Central memory CD8-positive, alpha-beta T cell (primary cell): Measurements from ENCODE around the gene MAP1LC3B.
A peak's percentile ranks its signal among the peaks of the same experiment; 100 is the strongest.

Source experiments
- ATAC-seq: fragments of 150-1000 bp; cut with Tn5 transposase; replicated peaks from 2 replicates; pipeline ENCODE4 v1.10.0; 2022; ENCODE audit warnings: mild to moderate bottlenecking, moderate FRiP score, moderate number of reproducible peaks; ENCODE audit not compliant: poor library complexity, severe bottlenecking; ENCODE audit errors: extremely low read depth
- DNase-seq, 2 donors: peaks; one replicate each; pipeline ENCODE4 v3.0.0; 2021; ENCODE audit warnings: low spot score in 2 of 2
- H3K27ac Mint-ChIP-seq: one replicate; pipeline ENCODE4 v1.8.0; 2022; ENCODE audit warnings: low read depth, mild to moderate bottlenecking, moderate library complexity, mixed read lengths
- H3K27me3 Mint-ChIP-seq: one replicate; pipeline ENCODE4 v1.8.0; 2022; ENCODE audit warnings: mixed read lengths
- H3K36me3 Mint-ChIP-seq: one replicate; pipeline ENCODE4 v1.8.0; 2022; ENCODE audit warnings: mild to moderate bottlenecking, moderate library complexity, mixed read lengths; ENCODE audit not compliant: insufficient read depth
- H3K4me1 Mint-ChIP-seq: one replicate; pipeline ENCODE4 v1.8.0; 2022; ENCODE audit warnings: mixed read lengths
- H3K4me3 Mint-ChIP-seq: one replicate; pipeline ENCODE4 v1.8.0; 2022; ENCODE audit warnings: mild to moderate bottlenecking, moderate library complexity, mixed read lengths
- H3K9me3 Mint-ChIP-seq: one replicate; pipeline ENCODE4 v1.8.0; 2022; ENCODE audit warnings: mixed read lengths

The MAP1LC3B gene

DNA sequence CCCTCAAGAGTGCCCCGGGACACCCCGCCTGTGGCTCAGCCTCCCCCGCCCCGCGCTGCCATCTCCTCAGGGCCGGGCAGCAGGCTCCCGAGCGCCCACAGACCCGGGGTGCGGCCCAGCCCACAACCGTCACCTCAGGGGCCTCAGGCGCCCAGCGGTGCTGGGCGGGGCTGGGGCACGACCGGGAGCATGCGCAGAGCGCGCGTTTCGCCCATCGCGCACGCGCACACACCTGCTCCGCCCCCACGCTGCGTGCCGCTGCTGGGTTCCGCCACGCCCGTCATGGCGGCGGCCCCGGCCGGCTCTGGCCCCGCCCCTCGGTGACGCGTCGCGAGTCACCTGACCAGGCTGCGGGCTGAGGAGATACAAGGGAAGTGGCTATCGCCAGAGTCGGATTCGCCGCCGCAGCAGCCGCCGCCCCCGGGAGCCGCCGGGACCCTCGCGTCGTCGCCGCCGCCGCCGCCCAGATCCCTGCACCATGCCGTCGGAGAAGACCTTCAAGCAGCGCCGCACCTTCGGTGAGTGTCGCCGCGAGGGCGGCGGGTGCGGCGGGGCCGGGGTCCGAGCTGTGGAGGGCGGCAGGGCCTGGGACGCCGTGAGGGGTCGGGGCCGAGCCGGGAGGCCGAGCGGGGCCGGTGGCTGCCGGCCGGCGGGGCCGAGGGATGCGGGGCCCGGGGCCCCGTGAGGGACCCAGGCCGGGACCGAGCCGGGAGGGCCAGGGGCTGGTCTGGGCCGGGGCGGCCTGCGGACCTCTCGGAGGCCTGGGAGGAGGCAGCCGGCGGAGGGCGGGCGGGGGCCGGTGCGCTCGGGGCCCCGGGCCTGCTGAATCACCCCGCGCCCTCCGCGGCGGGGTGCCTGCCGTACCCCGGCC is at the start of gene MAP1LC3B:
MAP1LC3B (plus strand) TSS at position 387 of the 871 bp plus-strand sequence; CDS start at position 479, 92 bp downstream.
- ATAC-seq (peak; percentile 59), DNase-seq (peak; percentile 98 to 99)
- Mint-ChIP-seq H3K9me3 (no peaks in the 10 kb centered on the region), H3K4me3 (peak within 1 kb of the TSS; percentile 84), H3K27me3 (no peaks in the 10 kb centered on the region), H3K36me3 (peaks cover 29% of the 10 kb centered on the region), H3K27ac (peak within 1 kb of the TSS; percentile 89), H3K4me1 (peaks cover 52% of the 10 kb centered on the region)

DNA sequence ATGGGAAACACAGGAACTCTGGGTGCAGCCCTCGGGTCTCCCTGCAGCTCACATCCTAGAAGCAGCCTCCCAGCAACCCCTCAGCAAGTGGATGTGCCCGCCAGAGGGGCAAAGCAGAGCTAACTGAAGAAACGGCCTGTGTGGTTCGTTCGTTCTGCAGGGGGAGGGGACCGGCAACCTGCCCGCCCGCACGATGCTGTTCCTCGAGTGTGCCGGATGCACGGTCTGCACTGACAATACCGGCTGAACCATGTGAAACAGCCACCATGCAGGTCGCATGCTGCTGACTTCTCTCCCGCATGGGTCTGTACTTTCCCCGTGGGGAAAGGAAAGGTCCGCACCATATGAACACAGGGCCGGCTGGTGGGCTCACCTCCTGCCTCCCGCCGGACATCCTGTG is 49.6 kb upstream of the MAP1LC3B start:
- Mint-ChIP-seq H3K27ac (no peak overlapping the region), H3K36me3 (peaks cover 38% of the 10 kb centered on the region), H3K9me3 (no peaks in the 10 kb centered on the region), H3K4me3 (no peak overlapping the region), H3K27me3 (no peaks in the 10 kb centered on the region), H3K4me1 (peaks cover 16% of the 10 kb centered on the region)
- DNase-seq (no peak), ATAC-seq (no peak)

DNA sequence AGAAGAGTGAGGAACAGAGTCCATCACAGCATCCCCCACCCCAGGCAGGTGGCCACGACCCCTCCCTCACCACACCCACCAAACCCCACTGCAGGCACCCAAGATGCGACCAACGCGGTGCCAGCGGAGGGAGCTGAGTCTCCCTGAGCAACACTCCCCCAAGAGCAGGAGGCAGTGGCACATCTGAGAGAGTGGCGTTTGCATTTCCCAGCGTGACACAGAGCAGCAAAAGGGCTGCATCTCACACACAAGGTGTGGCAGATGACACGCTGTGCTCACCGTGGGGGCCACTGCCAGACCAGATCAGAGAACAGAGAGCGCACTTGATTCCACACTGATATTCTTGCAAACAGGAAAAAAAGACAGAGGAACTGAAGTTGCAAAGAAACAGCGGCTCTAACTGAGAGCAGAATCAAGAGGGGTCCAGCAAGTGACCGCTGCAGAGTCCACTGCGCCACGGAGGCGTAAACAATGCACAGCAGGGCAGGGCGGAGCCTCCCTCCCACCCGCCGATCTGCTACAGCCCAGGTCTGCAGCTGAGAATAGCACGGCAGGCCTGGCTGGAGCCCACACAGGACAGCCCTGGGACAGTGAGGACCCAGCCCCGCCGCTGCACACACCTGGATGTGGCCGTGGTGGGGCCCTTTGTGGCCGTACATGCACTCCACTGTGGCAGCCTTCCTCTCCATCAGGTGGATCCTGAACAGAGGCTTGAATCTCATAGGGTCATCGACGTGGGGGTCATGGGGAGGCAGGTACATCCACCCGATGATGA is 49.0 kb upstream of the MAP1LC3B start:
- H3K4me1 Mint-ChIP-seq: peaks cover 16% of the 10 kb centered on the region
- H3K27ac Mint-ChIP-seq: peak overlapping the region; percentile 78
- DNase-seq (no peak), ATAC-seq (no peak)
- H3K36me3 Mint-ChIP-seq: peaks cover 40% of the 10 kb centered on the region
- no peak overlapping the region for H3K4me3 Mint-ChIP-seq
- no peaks in the 10 kb centered on the region for H3K27me3 Mint-ChIP-seq
- H3K9me3 Mint-ChIP-seq: no peaks in the 10 kb centered on the region

DNA sequence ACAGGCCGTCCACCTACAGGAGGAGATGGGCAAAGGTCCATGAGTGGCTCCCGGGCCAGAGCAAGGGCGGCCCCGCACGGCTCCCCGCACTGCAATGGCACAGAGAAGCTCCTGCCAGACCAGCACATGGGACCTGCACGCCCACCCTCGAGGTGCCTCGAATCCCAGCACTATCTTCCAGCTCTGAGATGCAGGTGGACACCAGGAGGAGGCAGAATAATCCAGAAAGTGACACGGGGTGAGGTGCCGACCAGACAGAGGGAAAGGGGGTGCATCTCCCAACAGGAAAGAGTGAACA is 48.4 kb upstream of the MAP1LC3B start:
- Mint-ChIP-seq H3K36me3 (peaks cover 41% of the 10 kb centered on the region), H3K4me3 (no peak overlapping the region), H3K27me3 (no peaks in the 10 kb centered on the region), H3K4me1 (peaks cover 17% of the 10 kb centered on the region), H3K9me3 (no peaks in the 10 kb centered on the region), H3K27ac (peak overlapping the region; percentile 44)
- no peak for ATAC-seq
- DNase-seq: no peak

DNA sequence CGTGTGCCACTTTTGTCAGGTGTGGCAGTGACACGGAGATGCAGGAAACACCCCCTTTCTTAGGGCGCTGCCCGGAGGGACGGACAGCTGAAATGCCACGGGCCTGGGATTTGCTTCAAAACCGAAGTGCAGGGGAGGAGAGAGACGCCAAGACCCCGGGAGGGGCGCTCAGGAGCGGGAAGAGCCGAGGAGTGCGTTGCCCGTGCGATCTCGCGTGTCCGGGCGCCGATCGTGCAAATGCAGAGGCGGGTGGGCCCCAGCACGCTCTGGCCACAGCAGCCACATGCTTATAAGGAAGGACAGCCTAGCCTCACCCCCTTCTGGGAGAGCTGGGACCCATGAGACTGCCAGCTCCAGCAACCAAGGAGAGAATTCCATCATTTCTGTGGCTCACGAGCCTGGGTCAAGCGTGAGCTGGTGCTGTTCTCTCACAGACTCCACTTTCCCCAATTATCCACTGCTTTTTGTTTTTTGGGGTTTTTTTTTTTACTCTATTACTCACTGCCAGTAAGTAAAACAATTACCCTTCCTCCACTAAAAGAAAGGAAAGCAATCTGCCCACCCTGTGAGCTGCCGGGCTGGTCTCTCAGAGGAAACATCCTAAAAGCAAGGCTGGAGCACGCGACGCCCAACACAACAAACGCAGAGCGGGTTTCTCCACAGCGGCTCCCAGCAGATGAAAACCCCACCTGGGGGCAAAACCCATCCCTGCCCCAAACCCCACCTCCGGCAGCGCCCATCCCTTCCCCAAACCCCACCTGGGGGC is 47.8 kb upstream of the MAP1LC3B start:
- H3K4me3 Mint-ChIP-seq: peak overlapping the region; percentile 69
- DNase-seq: no peak
- H3K27me3 Mint-ChIP-seq: no peaks in the 10 kb centered on the region
- H3K4me1 Mint-ChIP-seq: peaks cover 22% of the 10 kb centered on the region
- peak overlapping the region; percentile 44 for H3K27ac Mint-ChIP-seq
- H3K36me3 Mint-ChIP-seq: peaks cover 38% of the 10 kb centered on the region
- ATAC-seq: no peak
- no peaks in the 10 kb centered on the region for H3K9me3 Mint-ChIP-seq

DNA sequence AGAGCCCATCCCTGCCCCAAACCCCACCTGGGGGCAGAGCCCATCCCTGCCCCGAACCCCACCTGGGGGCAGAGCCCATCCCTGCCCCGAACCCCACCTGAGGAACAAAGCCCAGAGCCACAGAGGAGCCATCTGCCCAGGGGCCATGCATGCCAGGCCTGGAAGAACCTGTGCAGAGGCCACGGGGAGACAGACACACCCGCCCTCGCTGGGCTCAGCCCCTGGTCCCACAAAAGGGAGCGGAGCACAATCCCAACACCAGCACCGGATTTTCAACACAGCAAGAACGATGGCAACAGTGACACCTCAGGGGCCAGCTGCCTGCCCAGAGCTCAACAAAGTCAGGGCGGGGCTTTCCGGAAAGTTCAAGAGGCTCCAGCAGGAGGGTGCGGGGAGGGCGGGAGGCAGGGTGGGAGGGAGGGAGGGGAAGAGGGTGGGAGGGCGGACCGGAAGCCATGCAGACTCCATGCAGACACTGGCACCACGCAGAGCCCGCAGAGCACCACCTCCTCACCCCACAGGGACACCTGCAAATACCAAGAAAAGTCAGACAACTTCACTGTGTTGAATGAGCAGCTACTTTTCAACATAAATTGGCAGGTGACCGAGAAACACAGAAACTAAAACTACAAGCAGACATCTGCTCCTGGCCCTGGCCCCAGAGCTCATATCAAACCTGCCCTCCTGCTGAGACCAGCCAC is 47.1 kb upstream of the MAP1LC3B start:
- Mint-ChIP-seq H3K27ac (peak overlapping the region; percentile 95), H3K9me3 (no peaks in the 10 kb centered on the region), H3K4me1 (peaks cover 26% of the 10 kb centered on the region), H3K4me3 (peak overlapping the region; percentile 69), H3K27me3 (no peaks in the 10 kb centered on the region), H3K36me3 (peaks cover 37% of the 10 kb centered on the region)
- DNase-seq (peak in 1 of 2 donors; percentile 32), ATAC-seq (peak; percentile 88)

DNA sequence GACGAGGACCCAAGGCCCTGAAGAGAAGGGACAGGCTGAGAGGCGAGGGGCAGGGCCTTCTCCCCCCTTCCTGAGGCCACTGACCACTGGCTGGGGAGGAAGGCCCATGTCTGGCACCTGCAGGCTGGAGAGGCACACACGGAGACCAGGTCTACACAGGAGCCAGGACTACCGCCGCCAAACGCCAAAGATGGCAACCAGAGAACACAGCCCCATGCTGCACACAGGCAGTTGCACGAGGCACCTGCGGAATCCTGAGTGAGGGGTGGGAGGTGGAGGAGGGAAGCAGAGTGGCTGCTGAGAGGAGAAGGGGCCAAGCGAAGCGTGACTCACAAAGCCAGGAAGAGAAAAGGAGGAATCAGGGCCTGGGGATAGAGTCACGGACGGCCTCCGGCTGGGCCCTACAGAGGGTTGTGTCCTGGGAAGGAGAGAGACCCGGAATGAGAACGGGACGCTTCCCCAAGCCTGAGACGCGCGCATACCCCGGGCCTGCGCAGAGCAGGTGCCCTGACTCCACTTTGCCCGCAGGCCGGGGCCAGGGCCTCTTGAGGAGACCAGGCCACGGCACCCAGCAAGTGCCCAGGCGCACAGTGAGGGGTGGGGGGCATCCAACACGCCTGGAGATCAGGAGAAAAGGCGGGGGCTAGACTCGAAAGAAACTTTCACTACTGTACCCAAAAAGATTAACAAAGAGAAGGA is 46.3 kb upstream of the MAP1LC3B start:
- DNase-seq: no peak
- Mint-ChIP-seq H3K9me3 (no peaks in the 10 kb centered on the region), H3K4me1 (peaks cover 28% of the 10 kb centered on the region), H3K36me3 (peaks cover 34% of the 10 kb centered on the region), H3K27me3 (no peaks in the 10 kb centered on the region), H3K27ac (peak overlapping the region; percentile 95), H3K4me3 (peak overlapping the region; percentile 69)
- ATAC-seq: no peak

DNA sequence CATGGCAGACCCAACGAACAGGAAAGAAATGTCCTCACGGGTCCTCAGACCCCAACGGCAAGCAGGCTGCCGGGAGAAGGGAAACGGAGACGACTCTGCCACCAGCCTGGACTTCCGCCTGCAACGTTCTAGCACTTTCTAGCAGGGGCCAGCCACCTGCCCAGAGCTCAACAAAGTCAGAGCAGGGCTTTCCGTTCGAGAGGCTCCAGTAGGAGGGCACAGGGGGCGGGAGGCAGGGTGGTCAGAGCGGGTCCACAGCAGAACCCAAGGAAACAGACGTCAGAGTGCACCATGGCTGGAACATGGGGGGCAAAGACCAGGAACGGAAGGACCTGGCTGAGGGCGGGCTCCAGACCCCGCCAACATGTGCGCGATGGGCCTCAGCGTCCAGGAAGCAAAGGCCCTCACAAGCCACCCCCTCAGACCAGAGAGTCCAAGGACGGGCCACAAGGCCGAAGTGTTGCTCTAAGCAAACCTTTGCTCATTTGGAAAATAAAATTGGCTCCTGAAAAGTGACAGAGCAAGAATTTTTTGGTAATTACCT is 45.5 kb upstream of the MAP1LC3B start:
- DNase-seq: no peak
- Mint-ChIP-seq H3K9me3 (no peaks in the 10 kb centered on the region), H3K27ac (peak overlapping the region; percentile 16), H3K4me1 (peaks cover 28% of the 10 kb centered on the region), H3K27me3 (no peaks in the 10 kb centered on the region), H3K36me3 (peaks cover 31% of the 10 kb centered on the region), H3K4me3 (no peak overlapping the region)
- no peak for ATAC-seq

DNA sequence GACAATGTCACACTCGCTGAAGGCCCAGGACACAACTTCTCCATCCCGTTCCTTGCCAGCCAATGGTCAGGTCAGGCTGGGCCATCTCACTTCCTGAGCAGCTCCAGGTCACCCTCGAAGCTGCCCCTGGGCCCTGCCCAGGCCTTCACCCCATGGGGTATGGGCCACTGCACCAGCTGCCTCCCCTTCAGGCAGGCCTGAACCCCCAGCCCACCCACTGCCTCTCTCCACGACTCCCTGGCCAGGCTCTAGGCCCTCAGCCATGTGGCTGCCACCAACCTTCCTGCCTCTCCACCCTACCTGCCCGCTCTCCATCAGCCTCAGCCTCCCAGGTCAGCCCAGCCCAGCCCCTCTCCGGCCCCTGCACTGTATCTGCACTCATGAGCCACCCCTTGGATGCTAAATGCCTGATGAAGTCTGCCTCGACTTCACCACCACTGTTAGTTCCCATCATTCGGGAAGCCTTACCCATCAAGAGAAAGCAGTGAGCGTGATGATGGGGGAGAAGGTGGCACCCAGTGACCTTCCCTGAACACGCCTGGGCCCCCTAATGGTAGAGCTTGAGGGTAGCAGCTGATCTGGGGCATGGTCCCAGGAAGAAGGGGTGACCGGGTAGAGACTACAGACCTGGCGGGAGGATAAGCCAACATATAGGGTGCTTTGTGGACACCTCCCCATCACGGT is 44.1 kb upstream of the MAP1LC3B start:
- H3K9me3 Mint-ChIP-seq: no peaks in the 10 kb centered on the region
- H3K4me3 Mint-ChIP-seq: no peak overlapping the region
- H3K27me3 Mint-ChIP-seq: no peaks in the 10 kb centered on the region
- DNase-seq (no peak), ATAC-seq (no peak)
- H3K27ac Mint-ChIP-seq: no peak overlapping the region
- H3K4me1 Mint-ChIP-seq: peaks cover 25% of the 10 kb centered on the region
- peaks cover 22% of the 10 kb centered on the region for H3K36me3 Mint-ChIP-seq

DNA sequence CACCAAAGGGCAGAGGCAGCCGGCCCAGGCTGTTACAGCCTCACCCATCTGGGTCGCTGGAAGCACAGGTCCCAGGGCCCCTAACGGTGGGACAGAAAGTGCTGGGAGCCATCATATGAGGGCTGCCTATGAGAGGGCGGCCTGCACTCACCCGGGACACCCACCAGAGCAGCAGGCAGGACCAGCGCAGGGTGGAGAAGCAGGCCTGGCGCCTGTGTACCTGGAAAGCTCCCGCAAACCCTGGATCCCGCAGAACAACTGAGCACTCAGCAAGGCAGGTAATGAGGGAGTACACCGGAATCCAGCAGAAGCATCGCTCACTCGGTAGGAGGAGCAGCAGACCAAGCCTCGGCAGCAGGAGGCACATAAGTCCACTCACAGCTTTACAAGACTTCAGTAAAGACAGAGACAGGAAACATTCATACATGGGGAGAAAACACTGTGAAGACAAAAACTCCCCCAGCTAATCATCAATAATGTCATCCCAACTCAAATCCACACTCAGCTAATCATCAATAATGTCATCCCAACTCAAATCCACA is 43.4 kb upstream of the MAP1LC3B start:
- peaks cover 23% of the 10 kb centered on the region for H3K4me1 Mint-ChIP-seq
- H3K4me3 Mint-ChIP-seq: no peak overlapping the region
- H3K27me3 Mint-ChIP-seq: no peaks in the 10 kb centered on the region
- ATAC-seq (no peak), DNase-seq (no peak)
- no peak overlapping the region for H3K27ac Mint-ChIP-seq
- H3K36me3 Mint-ChIP-seq: peaks cover 21% of the 10 kb centered on the region
- H3K9me3 Mint-ChIP-seq: no peaks in the 10 kb centered on the region

DNA sequence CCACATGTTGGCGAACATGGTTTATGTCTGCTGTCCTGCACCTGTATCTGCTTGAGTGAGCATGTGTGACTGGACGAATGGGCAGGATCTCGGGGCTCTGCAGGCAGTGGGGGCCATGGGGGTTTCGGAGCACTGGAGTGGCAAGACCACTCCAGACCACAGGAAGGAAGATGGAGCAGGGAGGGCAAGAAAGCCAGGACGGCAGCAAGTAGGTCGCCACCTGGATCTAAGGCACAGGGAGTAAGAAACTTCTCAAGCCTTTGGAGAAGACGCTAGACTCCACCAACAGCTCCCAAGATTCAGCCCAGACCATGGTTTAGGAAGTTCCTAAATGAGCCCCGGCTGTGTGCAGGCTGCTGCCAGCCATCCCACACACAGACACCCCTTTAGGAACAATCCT is 42.1 kb upstream of the MAP1LC3B start:
- H3K4me3 Mint-ChIP-seq: no peak overlapping the region
- no peak overlapping the region for H3K27ac Mint-ChIP-seq
- H3K4me1 Mint-ChIP-seq: peaks cover 23% of the 10 kb centered on the region
- ATAC-seq (no peak), DNase-seq (no peak)
- no peaks in the 10 kb centered on the region for H3K27me3 Mint-ChIP-seq
- no peaks in the 10 kb centered on the region for H3K9me3 Mint-ChIP-seq
- H3K36me3 Mint-ChIP-seq: peaks cover 17% of the 10 kb centered on the region
